T-helper 1 cell treated with Interleukin-12 subunit alpha and Interleukin-12 subunit beta and Interleukin-4 antibody, amounts not matched to agents 30 μg/mL and 1 μg/mL, for 36 hours (primary cell): ENCODE data around the gene VPS45.
"Not testable (repeated sequence)": the region's sequence is repeated elsewhere in the genome, so short reads cannot be mapped to it uniquely, and the experiment has no call there.

Experiments used
- H3K27ac Mint-ChIP-seq: one replicate; pipeline ENCODE4 v1.8.0; 2021; ENCODE audit warnings: mild to moderate bottlenecking, mixed read lengths
- H3K27me3 Mint-ChIP-seq: one replicate; pipeline ENCODE4 v1.8.0; 2021; ENCODE audit warnings: low read depth, mixed read lengths
- H3K36me3 Mint-ChIP-seq: one replicate; pipeline ENCODE4 v1.8.0; 2021; ENCODE audit warnings: low read depth, mixed read lengths
- H3K4me1 Mint-ChIP-seq: one replicate; pipeline ENCODE4 v1.8.0; 2021; ENCODE audit warnings: low read depth, mixed read lengths
- H3K4me3 Mint-ChIP-seq: one replicate; pipeline ENCODE4 v1.8.0; 2021; ENCODE audit warnings: mild to moderate bottlenecking, moderate library complexity, mixed read lengths
- H3K9me3 Mint-ChIP-seq: one replicate; pipeline ENCODE4 v1.8.0; 2021; ENCODE audit warnings: mixed read lengths

Gene VPS45

GRCh38 chr1:150164779-150165178 lies 97.2 kb downstream of the VPS45 start:
- no peaks in the 10 kb centered on the region for H3K27me3 Mint-ChIP-seq
- H3K4me3 Mint-ChIP-seq: no peak overlapping the region
- H3K4me1 Mint-ChIP-seq: peaks cover 38% of the 10 kb centered on the region
- no peaks in the 10 kb centered on the region for H3K9me3 Mint-ChIP-seq
- H3K36me3 Mint-ChIP-seq: peaks cover 8% of the 10 kb centered on the region
- H3K27ac Mint-ChIP-seq: no peak overlapping the region

- no peaks in the 10 kb centered on the region for H3K9me3 Mint-ChIP-seq
- H3K27me3 Mint-ChIP-seq: no peaks in the 10 kb centered on the region
- no peak overlapping the region for H3K4me3 Mint-ChIP-seq
- H3K36me3 Mint-ChIP-seq: peaks cover 3% of the 10 kb centered on the region
- H3K27ac Mint-ChIP-seq: no peak overlapping the region
- peaks cover 30% of the 10 kb centered on the region for H3K4me1 Mint-ChIP-seq
These were observed 98.3 kb downstream of the VPS45 start for GRCh38 chr1:150165622-150166612.

GRCh38 chr1:150168960-150169601 lies 101.5 kb downstream of the VPS45 start:
- Mint-ChIP-seq H3K4me3 (no peak overlapping the region), H3K27ac (no peak overlapping the region), H3K9me3 (no peaks in the 10 kb centered on the region), H3K36me3 (no peaks in the 10 kb centered on the region), H3K27me3 (no peaks in the 10 kb centered on the region), H3K4me1 (peaks cover 5% of the 10 kb centered on the region)

GRCh38 chr1:150171801-150172200 lies 104.2 kb downstream of the VPS45 start:
- Mint-ChIP-seq H3K36me3 (no peaks in the 10 kb centered on the region), H3K4me3 (no peak overlapping the region), H3K27me3 (no peaks in the 10 kb centered on the region), H3K27ac (no peak overlapping the region), H3K9me3 (no peaks in the 10 kb centered on the region), H3K4me1 (peaks cover 2% of the 10 kb centered on the region)

- Mint-ChIP-seq H3K27ac (no peak overlapping the region), H3K4me3 (no peak overlapping the region), H3K36me3 (no peaks in the 10 kb centered on the region), H3K27me3 (no peaks in the 10 kb centered on the region), H3K9me3 (no peaks in the 10 kb centered on the region), H3K4me1 (peaks cover 2% of the 10 kb centered on the region)
These were observed 105.6 kb downstream of the VPS45 start for GRCh38 chr1:150173141-150173585.

- Mint-ChIP-seq H3K4me1 (no peaks in the 10 kb centered on the region), H3K27me3 (no peaks in the 10 kb centered on the region), H3K36me3 (no peaks in the 10 kb centered on the region), H3K9me3 (no peaks in the 10 kb centered on the region), H3K4me3 (no peak overlapping the region), H3K27ac (no peak overlapping the region)
These were observed 109.0 kb downstream of the VPS45 start for GRCh38 chr1:150176593-150176992.

- no peaks in the 10 kb centered on the region for H3K4me1 Mint-ChIP-seq
- no peaks in the 10 kb centered on the region for H3K27me3 Mint-ChIP-seq
- H3K27ac Mint-ChIP-seq: no peak overlapping the region
- no peaks in the 10 kb centered on the region for H3K36me3 Mint-ChIP-seq
- H3K9me3 Mint-ChIP-seq: no peaks in the 10 kb centered on the region
- H3K4me3 Mint-ChIP-seq: no peak overlapping the region
These were observed 111.0 kb downstream of the VPS45 start for GRCh38 chr1:150178548-150178947.

GRCh38 chr1:150179867-150180266 lies 112.3 kb downstream of the VPS45 start:
- H3K9me3 Mint-ChIP-seq: no peaks in the 10 kb centered on the region
- H3K27me3 Mint-ChIP-seq: no peaks in the 10 kb centered on the region
- H3K4me1 Mint-ChIP-seq: no peaks in the 10 kb centered on the region
- no peak overlapping the region for H3K4me3 Mint-ChIP-seq
- no peak overlapping the region for H3K27ac Mint-ChIP-seq
- H3K36me3 Mint-ChIP-seq: no peaks in the 10 kb centered on the region

GRCh38 chr1:150180474-150180873 lies 112.9 kb downstream of the VPS45 start:
- Mint-ChIP-seq H3K27ac (no peak overlapping the region), H3K27me3 (no peaks in the 10 kb centered on the region), H3K4me3 (no peak overlapping the region), H3K9me3 (no peaks in the 10 kb centered on the region), H3K36me3 (no peaks in the 10 kb centered on the region), H3K4me1 (no peaks in the 10 kb centered on the region)

GRCh38 chr1:150182247-150182646 lies 114.7 kb downstream of the VPS45 start:
- H3K4me3 Mint-ChIP-seq: no peak overlapping the region
- no peaks in the 10 kb centered on the region for H3K9me3 Mint-ChIP-seq
- no peaks in the 10 kb centered on the region for H3K27me3 Mint-ChIP-seq
- no peaks in the 10 kb centered on the region for H3K36me3 Mint-ChIP-seq
- H3K4me1 Mint-ChIP-seq: peaks cover 5% of the 10 kb centered on the region
- no peak overlapping the region for H3K27ac Mint-ChIP-seq

GRCh38 chr1:150183061-150183460 lies 115.5 kb downstream of the VPS45 start:
- Mint-ChIP-seq H3K36me3 (no peaks in the 10 kb centered on the region), H3K27ac (no peak overlapping the region), H3K4me1 (peaks cover 10% of the 10 kb centered on the region), H3K4me3 (no peak overlapping the region), H3K9me3 (no peaks in the 10 kb centered on the region), H3K27me3 (no peaks in the 10 kb centered on the region)

- Mint-ChIP-seq H3K4me3 (no peak overlapping the region), H3K4me1 (peaks cover 10% of the 10 kb centered on the region), H3K36me3 (no peaks in the 10 kb centered on the region), H3K27me3 (peaks cover 7% of the 10 kb centered on the region), H3K9me3 (no peaks in the 10 kb centered on the region), H3K27ac (no peak overlapping the region)
These were observed 117.9 kb downstream of the VPS45 start for GRCh38 chr1:150185481-150185880.

- H3K9me3 Mint-ChIP-seq, H3K27ac Mint-ChIP-seq, H3K36me3 Mint-ChIP-seq, H3K27me3 Mint-ChIP-seq, H3K4me3 Mint-ChIP-seq: not testable (repeated sequence)
- peaks cover 10% of the 10 kb centered on the region for H3K4me1 Mint-ChIP-seq
These were observed 118.8 kb downstream of the VPS45 start for GRCh38 chr1:150186438-150186788.

- H3K36me3 Mint-ChIP-seq: no peaks in the 10 kb centered on the region
- peak overlapping the region; percentile 71 for H3K27ac Mint-ChIP-seq
- H3K4me1 Mint-ChIP-seq: peaks cover 10% of the 10 kb centered on the region
- no peak overlapping the region for H3K4me3 Mint-ChIP-seq
- peaks cover 7% of the 10 kb centered on the region for H3K27me3 Mint-ChIP-seq
- no peaks in the 10 kb centered on the region for H3K9me3 Mint-ChIP-seq
These were observed 119.4 kb downstream of the VPS45 start for GRCh38 chr1:150186789-150187559.
